AG08396 (cell line): Measurements from ENCODE around the gene ACVR1B.

ENCODE experiments used
- DNase-seq: peaks from one replicate; pipeline ENCODE4 v3.0.0; 2012; ENCODE audit warnings: low spot score, mixed read lengths

ACVR1B gene

GRCh38 chr12:52023182-52023975, 71.9 kb downstream of the ACVR1B start:
- DNase-seq, result peak; percentile 95

GRCh38 chr12:52023976-52024688, 72.6 kb downstream of the ACVR1B start:
- DNase-seq, result no peak

- DNase-seq, result no peak
Measured at GRCh38 chr12:52024845-52025230, 73.3 kb downstream of the ACVR1B start.

- DNase-seq, result no peak
Measured at GRCh38 chr12:52026263-52026662, 74.8 kb downstream of the ACVR1B start.

GRCh38 chr12:52027085-52027843, 75.8 kb downstream of the ACVR1B start:
- no peak for DNase-seq

- no peak for DNase-seq
Measured at GRCh38 chr12:52029685-52030084, 78.2 kb downstream of the ACVR1B start.

GRCh38 chr12:52032446-52032803, 80.9 kb downstream of the ACVR1B start:
- peak; percentile 64 for DNase-seq

- DNase-seq, result peak; percentile 98
Measured at GRCh38 chr12:52032804-52033445, 81.4 kb downstream of the ACVR1B start.

- DNase-seq, result no peak
Measured at GRCh38 chr12:52033446-52034140, 82.1 kb downstream of the ACVR1B start.

GRCh38 chr12:52035190-52035589, 83.7 kb downstream of the ACVR1B start:
- no peak for DNase-seq

GRCh38 chr12:52035926-52036325, 84.4 kb downstream of the ACVR1B start:
- DNase-seq, result no peak

- DNase-seq, result peak; percentile 92
Measured at GRCh38 chr12:52036587-52037171, 85.2 kb downstream of the ACVR1B start.

- DNase-seq, result peak; percentile 68
Measured at GRCh38 chr12:52037248-52037861, 85.9 kb downstream of the ACVR1B start.

- no peak for DNase-seq
Measured at GRCh38 chr12:52038447-52038846, 86.9 kb downstream of the ACVR1B start.

GRCh38 chr12:52041035-52041434, 89.5 kb downstream of the ACVR1B start:
- DNase-seq, result no peak

GRCh38 chr12:52041695-52042123, 90.2 kb downstream of the ACVR1B start:
- DNase-seq, result peak; percentile 73

- DNase-seq, result no peak
Measured at GRCh38 chr12:52042706-52043385, 91.3 kb downstream of the ACVR1B start.

GRCh38 chr12:52043386-52044212, 92.1 kb downstream of the ACVR1B start:
- peak; percentile 62 for DNase-seq

GRCh38 chr12:52044292-52044983, 92.9 kb downstream of the ACVR1B start:
- peak; percentile 84 for DNase-seq
